ENCODE results near the gene CFAP45. TPM values are rescaled to one million over a fixed set of nuclear protein-coding genes. Genes with fewer than 3 reads are reported as not detected.

CFAP45 gene
- total and polyA plus RNA-seq, 2 donors (not counting 1 experiment from before 2014, with no cell fraction given) = 1.3 to 2.4 TPM

DNA sequence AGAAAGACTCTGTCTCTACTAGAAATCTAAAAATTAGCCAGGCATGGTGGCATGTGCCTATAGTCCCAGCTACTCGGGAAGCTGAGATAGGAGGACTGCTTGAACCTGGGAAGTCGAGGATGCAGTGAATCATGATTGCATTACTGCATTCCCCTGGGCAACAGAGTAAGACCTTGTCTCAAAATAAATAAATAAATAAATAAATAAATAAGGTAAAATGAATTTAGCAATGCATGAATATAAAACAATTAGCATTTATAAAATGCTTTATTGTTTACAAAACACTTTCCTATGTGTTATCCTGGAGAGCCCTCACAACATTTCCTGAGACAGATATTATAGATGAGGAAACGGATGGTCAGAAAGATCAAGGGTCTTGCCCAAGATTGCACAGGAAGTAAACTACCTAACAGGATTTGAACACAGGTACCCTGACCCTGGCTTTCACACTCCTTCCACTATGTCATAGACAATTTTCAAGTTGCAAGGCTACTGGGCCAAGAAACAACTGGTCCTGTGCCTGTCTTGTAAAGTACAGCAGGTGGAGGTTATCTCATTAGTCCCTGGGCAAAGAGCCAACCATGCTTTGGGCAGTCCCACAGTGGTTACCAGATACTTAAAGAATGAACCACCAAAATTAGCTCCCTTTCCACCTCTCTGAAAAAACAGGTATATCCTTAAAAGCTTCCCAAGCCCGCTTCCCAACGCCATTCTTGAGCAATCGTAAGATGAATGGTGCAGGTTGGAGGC is 22.1 kb downstream of the CFAP45 start:
- H4K20me1 ChIP-seq (ENCODE audit: control insufficient read depth, insufficient read depth, low read length, poor library complexity, severe bottlenecking) = no peaks in the 10 kb centered on the region
- H3K27me3 ChIP-seq (replicated peaks in 1 of 4; ENCODE audit: control extremely low read depth in 1 of 4, control insufficient read depth in 3 of 4, insufficient read depth in 4 of 4, low read length in 3 of 4) = no peaks in the 10 kb centered on the region
- no peak overlapping the region for H3K4me3 ChIP-seq (ENCODE audit: control extremely low read depth in 1 of 5, extremely low read depth in 1 of 5, insufficient read depth in 1 of 5, low read depth in 2 of 5, low read length in 4 of 5)
- Mint-ChIP-seq H3K27me3 (no peaks in the 10 kb centered on the region), H3K27ac (no peak overlapping the region), H3K4me3 (no peak overlapping the region), H3K9me3 (ENCODE audit: insufficient read depth) (no peaks in the 10 kb centered on the region), H3K4me1 (no peaks in the 10 kb centered on the region)
- DNase-seq (no peak), ATAC-seq (ENCODE audit: low read depth) (no peak)
- POLR2A ChIA-PET = no interaction called here
- intact Hi-C loops (cut with micrococcal nuclease) = no loop called here
- H3K27ac ChIP-seq (ENCODE audit: low read length in 2 of 2) = no peak overlapping the region
- WGBS (ENCODE audit: insufficient coverage) = no CpG with 5 or more reads among the region's 6 CpGs
- H3K4me1 ChIP-seq (ENCODE audit: control insufficient read depth in 2 of 2, insufficient read depth in 2 of 2, low read length in 2 of 2) = no peaks in the 10 kb centered on the region
- H3K79me2 ChIP-seq (ENCODE audit: control insufficient read depth, insufficient read depth, low read length) = no peaks in the 10 kb centered on the region
- no peak overlapping the region for H3K9ac ChIP-seq (ENCODE audit: low read length)
- no peaks in the 10 kb centered on the region for H3K36me3 ChIP-seq (replicated peaks in 1 of 2; ENCODE audit: control extremely low read depth in 1 of 2, control insufficient read depth in 1 of 2, extremely low read depth in 1 of 2, insufficient read depth in 2 of 2, low read length in 1 of 2)
- H3K9me3 ChIP-seq (ENCODE audit: control extremely low read depth in 1 of 3, control insufficient read depth in 2 of 3, insufficient read depth in 1 of 3, low read length in 2 of 3) = no peaks in the 10 kb centered on the region
- CTCF ChIA-PET = interaction anchor here (1.5 to 4.2 kb wide), 2 partner anchors 15 to 59 kb away, joined by 6 to 16 read pairs; no protein-coding TSS in a partner anchor
- H3K4me2 ChIP-seq (replicated peaks; ENCODE audit: low read depth, low read length, poor library complexity, severe bottlenecking) = no peak overlapping the region
- TF ChIP-seq, protein P1, sequence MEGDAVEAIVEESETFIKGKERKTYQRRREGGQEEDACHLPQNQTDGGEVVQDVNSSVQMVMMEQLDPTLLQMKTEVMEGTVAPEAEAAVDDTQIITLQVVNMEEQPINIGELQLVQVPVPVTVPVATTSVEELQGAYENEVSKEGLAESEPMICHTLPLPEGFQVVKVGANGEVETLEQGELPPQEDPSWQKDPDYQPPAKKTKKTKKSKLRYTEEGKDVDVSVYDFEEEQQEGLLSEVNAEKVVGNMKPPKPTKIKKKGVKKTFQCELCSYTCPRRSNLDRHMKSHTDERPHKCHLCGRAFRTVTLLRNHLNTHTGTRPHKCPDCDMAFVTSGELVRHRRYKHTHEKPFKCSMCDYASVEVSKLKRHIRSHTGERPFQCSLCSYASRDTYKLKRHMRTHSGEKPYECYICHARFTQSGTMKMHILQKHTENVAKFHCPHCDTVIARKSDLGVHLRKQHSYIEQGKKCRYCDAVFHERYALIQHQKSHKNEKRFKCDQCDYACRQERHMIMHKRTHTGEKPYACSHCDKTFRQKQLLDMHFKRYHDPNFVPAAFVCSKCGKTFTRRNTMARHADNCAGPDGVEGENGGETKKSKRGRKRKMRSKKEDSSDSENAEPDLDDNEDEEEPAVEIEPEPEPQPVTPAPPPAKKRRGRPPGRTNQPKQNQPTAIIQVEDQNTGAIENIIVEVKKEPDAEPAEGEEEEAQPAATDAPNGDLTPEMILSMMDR (IDR thresholded peaks at IDR 0.05) = no peak
- TF ChIP-seq EZH2 (IDR thresholded peaks at IDR 0.05; ENCODE audit: borderline replicate concordance, insufficient read depth, low read depth, low read length, poor library complexity, severe bottlenecking) = no peak
- no peak overlapping the region for H2AFZ ChIP-seq (ENCODE audit: insufficient read depth, low read depth, low read length, poor library complexity, severe bottlenecking)

DNA sequence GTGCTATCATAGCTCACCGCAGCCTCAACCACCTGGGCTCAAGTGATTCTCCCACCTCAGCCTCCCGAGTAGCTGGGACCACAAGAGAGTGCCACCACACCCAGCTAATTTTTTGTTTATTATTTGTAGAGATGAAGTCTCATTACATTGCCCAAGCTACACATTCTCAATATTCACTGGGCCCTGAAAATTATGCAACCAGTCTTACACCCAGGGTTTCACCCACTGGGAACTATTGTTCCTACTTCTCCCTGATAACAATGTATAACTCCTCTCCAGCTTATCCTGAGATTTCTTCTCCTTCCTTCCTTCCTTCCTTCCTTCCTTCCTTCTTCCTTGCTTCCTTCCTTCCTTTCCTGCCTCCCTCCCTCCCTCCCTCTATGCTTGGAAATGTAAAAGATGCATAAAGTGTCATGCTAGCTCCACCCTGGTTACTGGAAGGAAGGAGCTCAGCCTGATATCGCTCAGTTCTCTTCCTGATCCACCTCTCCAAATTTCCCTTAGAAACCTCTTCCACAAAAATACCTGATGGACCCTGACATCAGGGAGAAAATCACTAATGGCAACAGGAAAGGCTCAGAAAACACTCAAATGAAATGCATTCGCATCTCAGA is 26.3 kb downstream of the CFAP45 start:
- ChIA-PET CTCF (interaction anchor here (1.2 to 2.0 kb wide), 3 partner anchors 16 to 62 kb away, joined by 3 to 7 read pairs (median 4); no protein-coding TSS in a partner anchor), POLR2A (no interaction called here)
- Histone ChIP-seq H3K4me1 (ENCODE audit: control insufficient read depth in 2 of 2, insufficient read depth in 2 of 2, low read length in 2 of 2) (no peaks in the 10 kb centered on the region), H3K9ac (ENCODE audit: low read length) (no peak overlapping the region), H2AFZ (ENCODE audit: insufficient read depth, low read depth, low read length, poor library complexity, severe bottlenecking) (no peak overlapping the region), H3K4me3 (ENCODE audit: control extremely low read depth in 1 of 5, extremely low read depth in 1 of 5, insufficient read depth in 1 of 5, low read depth in 2 of 5, low read length in 4 of 5) (no peak overlapping the region), H3K36me3 (replicated peaks in 1 of 2; ENCODE audit: control extremely low read depth in 1 of 2, control insufficient read depth in 1 of 2, extremely low read depth in 1 of 2, insufficient read depth in 2 of 2, low read length in 1 of 2) (no peaks in the 10 kb centered on the region), H4K20me1 (ENCODE audit: control insufficient read depth, insufficient read depth, low read length, poor library complexity, severe bottlenecking) (no peaks in the 10 kb centered on the region), H3K79me2 (ENCODE audit: control insufficient read depth, insufficient read depth, low read length) (no peaks in the 10 kb centered on the region), H3K27me3 (replicated peaks in 1 of 4; ENCODE audit: control extremely low read depth in 1 of 4, control insufficient read depth in 3 of 4, insufficient read depth in 4 of 4, low read length in 3 of 4) (no peaks in the 10 kb centered on the region), H3K4me2 (replicated peaks; ENCODE audit: low read depth, low read length, poor library complexity, severe bottlenecking) (no peak overlapping the region), H3K27ac (ENCODE audit: low read length in 2 of 2) (no peak overlapping the region), H3K9me3 (ENCODE audit: control extremely low read depth in 1 of 3, control insufficient read depth in 2 of 3, insufficient read depth in 1 of 3, low read length in 2 of 3) (no peaks in the 10 kb centered on the region)
- TF ChIP-seq EZH2 (IDR thresholded peaks at IDR 0.05; ENCODE audit: borderline replicate concordance, insufficient read depth, low read depth, low read length, poor library complexity, severe bottlenecking) = no peak
- TF ChIP-seq, protein P1 (IDR thresholded peaks at IDR 0.05) = no peak
- ATAC-seq (ENCODE audit: low read depth) (no peak), DNase-seq (no peak)
- peaks cover 16% of the 10 kb centered on the region for H3K27me3 Mint-ChIP-seq
- no peaks in the 10 kb centered on the region for H3K4me1 Mint-ChIP-seq
- no peaks in the 10 kb centered on the region for H3K9me3 Mint-ChIP-seq (ENCODE audit: insufficient read depth)
- intact Hi-C loops (cut with micrococcal nuclease) = no loop called here
- 100% methylated on average over 1 of the region's 4 CpGs for WGBS (ENCODE audit: insufficient coverage)
- H3K27ac Mint-ChIP-seq = no peak overlapping the region
- H3K4me3 Mint-ChIP-seq = no peak overlapping the region
